K562 (cell line): Measurements from ENCODE around the gene RASEF. TPM values are rescaled to one million over a fixed set of nuclear protein-coding genes. Genes with fewer than 3 reads are reported as not detected.

Source experiments
- ATAC-seq: fragments of 200-7000 bp; cut with Tn5 transposase; 3 replicates; pipeline ENCODE4 v1.9.1; 2020; ENCODE audit warnings: moderate library complexity
- BruUV-seq: library from RNA; stranded (reverse); fragments of 400-500 nt; replicated peaks from 2 replicates; lab custom pipeline; 2021; lab: Mats Ljungman, UMichigan
- CTCF ChIA-PET: fragments of 300-600 bp; formaldehyde crosslinking; extraction: SDS; loops from one replicate; lab custom pipeline; 2021; ENCODE audit warnings: low intra/inter-chr PET ratio; lab: Yijun Ruan, JAX
- POLR2A ChIA-PET: fragments of 300-600, 350-650 bp; sonication (Branson Sonifier 250); formaldehyde crosslinking; extraction: SDS; loops from one replicate; lab custom pipeline; 2021; ENCODE audit warnings: antibody characterized with exemption, inconsistent platforms; lab: Yijun Ruan, JAX
- DNase-seq, 4 experiments: peaks; one replicate each; pipeline versions ENCODE4 v3.0.0 to v3.0.0-alpha.2; 2011 to 2018; ENCODE audit warnings: low spot score in 3 of 4, mixed read lengths in 3 of 4; ENCODE audit errors: extremely low read depth in 1 of 4
- FAIRE-seq: peaks from 2 replicates; lab custom pipeline; 2011; peaks lifted over from hg19 to GRCh38; lab: Jason Lieb, UNC
- H2AFZ ChIP-seq: 2 replicates; pipeline ENCODE4 v1.6.0; 2011; ENCODE audit warnings: low read depth, low read length, control low read depth, inconsistent platforms
- H3K27ac ChIP-seq: fragments of 200-600 bp; 3 replicates; pipeline ENCODE4 v1.8.0; 2011; ENCODE audit warnings: low read depth, mild to moderate bottlenecking, control low read depth, inconsistent platforms, low read length, moderate library complexity, mixed read lengths; ENCODE audit errors: extremely low read depth
- H3K27me3 ChIP-seq, 2 experiments: fragments of 300-600 bp in 1 of 2; 2 replicates in 1 of 2; 3 replicates in 1 of 2; pipeline versions ENCODE4 v1.6.0 to v1.8.0; 2011; ENCODE audit warnings: inconsistent platforms in 2 of 2, low read length in 2 of 2, mild to moderate bottlenecking in 1 of 2, mixed read lengths in 1 of 2, moderate library complexity in 1 of 2; ENCODE audit not compliant: control insufficient read depth in 2 of 2, insufficient read depth in 2 of 2
- H3K36me3 ChIP-seq: fragments of 300-600 bp; 3 replicates; pipeline ENCODE4 v1.8.0; 2011; ENCODE audit warnings: mild to moderate bottlenecking, low read length, inconsistent platforms; ENCODE audit not compliant: control insufficient read depth, insufficient read depth
- H3K4me1 ChIP-seq, 2 experiments: fragments of 200-600 bp in 1 of 2; replicated peaks in 1 of 2; 2 replicates in 1 of 2; 3 replicates in 1 of 2; pipeline versions ENCODE4 v1.5.1 to v1.8.0; 2011; ENCODE audit warnings: inconsistent platforms in 2 of 2, low read length in 2 of 2, mild to moderate bottlenecking in 1 of 2, mixed read lengths in 1 of 2, moderate library complexity in 1 of 2; ENCODE audit not compliant: control insufficient read depth in 2 of 2, insufficient read depth in 2 of 2
- H3K4me2 ChIP-seq: 2 replicates; pipeline ENCODE4 v1.6.1; 2011; ENCODE audit warnings: low read length, control low read depth, inconsistent platforms, mixed read lengths; ENCODE audit not compliant: insufficient read depth
- H3K4me3 ChIP-seq: fragments of 200-600 bp; sonication (generic), shearing (Covaris generic); 2 replicates; pipeline ENCODE4 v1.5.1; 2016; ENCODE audit warnings: control low read depth, inconsistent platforms
- H3K79me2 ChIP-seq: fragments of 200-600 bp; 3 replicates; pipeline ENCODE4 v1.8.0; 2011; ENCODE audit warnings: low read length, inconsistent platforms; ENCODE audit not compliant: control insufficient read depth, insufficient read depth
- H3K9ac ChIP-seq, 2 experiments: 2 replicates each; pipeline versions ENCODE4 v1.6.0 to v1.6.1; 2011; ENCODE audit warnings: low read depth in 2 of 2, low read length in 2 of 2, control low read depth in 1 of 2, inconsistent platforms in 1 of 2, mild to moderate bottlenecking in 1 of 2, mixed read lengths in 1 of 2; ENCODE audit not compliant: insufficient read depth in 1 of 2
- H3K9me1 ChIP-seq: one replicate; pipeline ENCODE4 v1.6.0; 2011; ENCODE audit warnings: inconsistent platforms, mild to moderate bottlenecking, low read length, moderate library complexity; ENCODE audit not compliant: control insufficient read depth, insufficient read depth
- H3K9me3 ChIP-seq: replicated peaks from 2 replicates; pipeline ENCODE4 v1.5.1; 2011; ENCODE audit warnings: low read depth, low read length, inconsistent platforms; ENCODE audit not compliant: control insufficient read depth, insufficient read depth
- H4K20me1 ChIP-seq: replicated peaks from 2 replicates; pipeline ENCODE4 v1.6.1; 2011; ENCODE audit warnings: low read length, inconsistent platforms, mixed read lengths; ENCODE audit not compliant: control insufficient read depth, insufficient read depth
- ARID2 ChIP-seq: fragments of 450-650 bp; IDR thresholded peaks from 2 replicates; pipeline ENCODE4 v1.6.1; 2017; ENCODE audit warnings: antibody characterized with exemption, mild to moderate bottlenecking
- CTBP1 ChIP-seq: fragments of 450-650 bp; IDR thresholded peaks from 2 replicates; pipeline ENCODE4 v1.6.1; 2016; ENCODE audit warnings: borderline replicate concordance
- DEAF1 ChIP-seq: fragments of 450-650 bp; formaldehyde crosslinking; IDR thresholded peaks from 2 replicates; pipeline ENCODE4 v1.4.0; 2020; ENCODE audit warnings: mild to moderate bottlenecking, moderate library complexity
- EWSR1 ChIP-seq: fragments of 450-650 bp; IDR thresholded peaks from 2 replicates; pipeline ENCODE4 v1.6.1; 2018; ENCODE audit warnings: borderline replicate concordance, mild to moderate bottlenecking, low read depth, moderate library complexity; ENCODE audit not compliant: partially characterized antibody
- NR1H2 ChIP-seq: sonication (generic); formaldehyde crosslinking; IDR thresholded peaks from 2 replicates; pipeline ENCODE4 v1.4.0; 2020; ENCODE audit warnings: mild to moderate bottlenecking, missing genetic modification reagents
- POLR2G ChIP-seq: fragments of 200-400 bp; formaldehyde crosslinking; IDR thresholded peaks from 2 replicates; pipeline ENCODE4 v1.6.1; 2017; ENCODE audit warnings: low read depth, mild to moderate bottlenecking, antibody characterized with exemption, low read length, moderate library complexity
- SETDB1 ChIP-seq: IDR thresholded peaks from one replicate; pipeline ENCODE4 v1.6.1; 2012; ENCODE audit warnings: low read length, control low read depth, inconsistent platforms
- SIN3A ChIP-seq, 2 experiments: fragments of 150-350 bp in 1 of 2; IDR thresholded peaks; 2 replicates each; pipeline ENCODE4 v1.6.1; 2011 to 2016; ENCODE audit warnings: borderline replicate concordance in 2 of 2, low read depth in 2 of 2, low read length in 2 of 2, mild to moderate bottlenecking in 2 of 2, moderate library complexity in 2 of 2; ENCODE audit not compliant: control insufficient read depth in 1 of 2
- SNAPC5 ChIP-seq: fragments of 250-450 bp; sonication (Bioruptor Pico); IDR thresholded peaks from 2 replicates; pipeline ENCODE4 v1.8.0; 2021; ENCODE audit warnings: moderate library complexity, mild to moderate bottlenecking, inconsistent platforms
- ZNF407 ChIP-seq: fragments of 450-650 bp; IDR thresholded peaks from 2 replicates; pipeline ENCODE4 v1.6.1; 2016; ENCODE audit warnings: low read depth
- ZNF696 ChIP-seq: fragments of 250-450 bp; sonication (Bioruptor Pico); conservative IDR thresholded peaks from 2 replicates; pipeline ENCODE4 v1.4.0; 2020; ENCODE audit warnings: mild to moderate bottlenecking, moderate library complexity
- WGBS: fragments of 100-300 bp; shearing (Covaris generic); methylation state at CpG from one replicate; pipeline ENCODE4 v1.1.6; 2016; ENCODE audit warnings: low coverage, mixed read lengths; ENCODE audit not compliant: insufficient coverage; ENCODE audit errors: missing lambda C conversion rate; 5-methylcytosine and 5-hydroxymethylcytosine counted together
- in situ Hi-C: fragments of 300-500 bp; cut with MboI; formaldehyde crosslinking; loops from 4 replicates; pipeline ENCODE4 v1.15.0; 2018; ENCODE audit warnings: inconsistent platforms, mixed read lengths
- intact Hi-C: fragments of 100-400 bp; cut with micrococcal nuclease; formaldehyde crosslinking; loops from 2 replicates; pipeline ENCODE4 v1.14.2; 2022
- polyA plus RNA-seq, 8 experiments: library from polyadenylated mRNA; depleted of rRNA in 4 of 8; stranded (reverse) in 5 of 8; unstranded in 3 of 8; fragments of >200 nt; fragmentation: Nextera tagmentation in 2 of 8; fragmentation: Illumina TruSeq in 1 of 8; extraction: Ambion mirVana in 2 of 8; extraction: Trizol in 1 of 8; gene quantifications; 2 replicates each; pipeline versions ENCODE4 v1.2.1 to v1.2.3, GENCODE V29; 2011 to 2014; ENCODE audit warnings: inconsistent platforms in 1 of 8, missing spikeins in 1 of 8
- total RNA-seq, 7 experiments: library from RNA; depleted of rRNA in 6 of 7; stranded (reverse); fragments of >200 nt in 6 of 7; fragmentation: Illumina TruSeq in 2 of 7; extraction: Trizol in 2 of 7; gene quantifications; 2 replicates each; pipeline versions ENCODE4 v1.2.1 to v1.2.3, GENCODE V29; 2011 to 2021; ENCODE audit warnings: low replicate concordance in 1 of 7

RASEF gene
- total and polyA plus RNA-seq, 9 of the 15 experiments (the other 6 are each of a cell fraction or from before 2014, with no cell fraction given) = 0.01 to 0.18 (median 0.11) TPM; not detected in 4

- no peak for TF ChIP-seq ARID2
- no peak for TF ChIP-seq DEAF1 (CRISPR knock-in tag)
These were observed 822 bp downstream of the RASEF start (continued) for GRCh38 chr9:83061990-83062650.

GRCh38 chr9:83061036-83061435, 1.9 kb downstream of the RASEF start:
- Histone ChIP-seq H3K9me1 (no peaks in the 10 kb centered on the region), H3K9ac (no peak overlapping the region), H3K9me3 (no peaks in the 10 kb centered on the region), H3K36me3 (no peaks in the 10 kb centered on the region), H3K27ac (no peak overlapping the region), H3K79me2 (no peaks in the 10 kb centered on the region), H2AFZ (no peak overlapping the region), H3K4me1 (no peaks in the 10 kb centered on the region), H3K4me2 (no peak overlapping the region), H3K4me3 (no peak overlapping the region), H3K27me3 (no peaks in the 10 kb centered on the region), H4K20me1 (no peaks in the 10 kb centered on the region)
- FAIRE-seq (no peak), DNase-seq (no peak), ATAC-seq (no peak)
- 0% methylated on average over 2 of the region's 2 CpGs for WGBS
- BruUV-seq = no TSS peak
- intact Hi-C loops (no loop called here), in situ Hi-C loops (no loop called here)
- ChIA-PET POLR2A (no interaction called here), CTCF (no interaction called here)
- TF ChIP-seq POLR2G (no peak), EWSR1 (no peak), SIN3A (IDR thresholded peaks at IDR 0.05; ENCODE audit: borderline replicate concordance in 2 of 2, control insufficient read depth in 1 of 2, low read depth in 2 of 2, low read length in 2 of 2) (no peak), SNAPC5 (CRISPR knock-in tag) (no peak), SETDB1 (no peak), ZNF696 (CRISPR knock-in tag) (no peak), ZNF407 (no peak), CTBP1 (no peak), NR1H2 (no peak)
